ENCODE data around the gene GARS1. TPM values are rescaled to one million over a fixed set of nuclear protein-coding genes. Genes with fewer than 3 reads are reported as not detected.

The GARS1 gene
- polyA plus RNA-seq, 3 donors: 46.0 to 68.4 (median 48.6) TPM

- no peaks in the 10 kb centered on the region for H3K4me1 Mint-ChIP-seq
- no peak overlapping the region for H3K4me2 ChIP-seq (replicated peaks; ENCODE audit: extremely low read depth, low read length, poor library complexity, severe bottlenecking)
- no peak overlapping the region for H3K4me3 Mint-ChIP-seq
- 80% methylated on average over 1 of the region's 4 CpGs for WGBS (ENCODE audit: insufficient coverage)
- no peak overlapping the region for H2AFZ ChIP-seq (ENCODE audit: insufficient read depth, low read depth, low read length, poor library complexity, severe bottlenecking)
- H3K9ac ChIP-seq (ENCODE audit: insufficient read depth, low read length, poor library complexity, severe bottlenecking): no peak overlapping the region
- peaks cover 0 to 2% (median 0%) of the 10 kb centered on the region in 7 donors for H3K9me3 Mint-ChIP-seq
- no peak overlapping the region for H3K4me3 ChIP-seq (replicated peaks in 1 of 3; ENCODE audit: low read depth in 2 of 3, low read length in 3 of 3)
- no peaks in the 10 kb centered on the region for H4K20me1 ChIP-seq (ENCODE audit: insufficient read depth, low read length)
- no peak overlapping the region for H3K27ac ChIP-seq (ENCODE audit: low read depth in 1 of 2, low read length in 2 of 2)
- no peak for DNase-seq
- H3K9me3 ChIP-seq (replicated peaks in 1 of 2; ENCODE audit: control insufficient read depth in 1 of 2, insufficient read depth in 1 of 2, low read length in 2 of 2): no peaks in the 10 kb centered on the region
- TF ChIP-seq CTCF (IDR thresholded peaks at IDR 0.05): no peak
- H3K36me3 ChIP-seq (replicated peaks in 1 of 2; ENCODE audit: control insufficient read depth in 1 of 2, insufficient read depth in 2 of 2, low read length in 2 of 2): no peaks in the 10 kb centered on the region
- peaks cover 4 to 8% (median 8%) of the 10 kb centered on the region in 3 donors for H3K27me3 Mint-ChIP-seq (ENCODE audit: low read depth in 3 of 3)
- no peak overlapping the region for H3K27ac Mint-ChIP-seq
- H3K36me3 Mint-ChIP-seq: no peaks in the 10 kb centered on the region
- intact Hi-C loops (cut with micrococcal nuclease): no loop called here
- H3K27me3 ChIP-seq (ENCODE audit: control insufficient read depth in 2 of 2, insufficient read depth in 2 of 2, low read length in 2 of 2): no peaks in the 10 kb centered on the region
- H3K4me1 ChIP-seq (ENCODE audit: control insufficient read depth in 1 of 2, insufficient read depth in 2 of 2, low read length in 2 of 2): no peaks in the 10 kb centered on the region
- H3K79me2 ChIP-seq (ENCODE audit: insufficient read depth, low read length): no peaks in the 10 kb centered on the region
Measured at GRCh38 chr7:30668102-30668501, 73.4 kb downstream of the GARS1 start.

GRCh38 chr7:30671793-30672465 lies 77.3 kb downstream of the GARS1 start:
- Mint-ChIP-seq H3K4me3 (no peak overlapping the region), H3K36me3 (no peaks in the 10 kb centered on the region), H3K9me3 (no peaks in the 10 kb centered on the region), H3K4me1 (no peaks in the 10 kb centered on the region), H3K27me3 (ENCODE audit: low read depth in 3 of 3) (peaks cover 4 to 10% (median 8%) of the 10 kb centered on the region in 3 donors), H3K27ac (no peak overlapping the region)
- Histone ChIP-seq H3K9ac (ENCODE audit: insufficient read depth, low read length, poor library complexity, severe bottlenecking) (no peak overlapping the region), H3K27me3 (ENCODE audit: control insufficient read depth in 2 of 2, insufficient read depth in 2 of 2, low read length in 2 of 2) (no peaks in the 10 kb centered on the region), H3K9me3 (replicated peaks in 1 of 2; ENCODE audit: control insufficient read depth in 1 of 2, insufficient read depth in 1 of 2, low read length in 2 of 2) (no peaks in the 10 kb centered on the region), H3K79me2 (ENCODE audit: insufficient read depth, low read length) (no peaks in the 10 kb centered on the region), H3K4me3 (replicated peaks in 1 of 3; ENCODE audit: low read depth in 2 of 3, low read length in 3 of 3) (no peak overlapping the region), H2AFZ (ENCODE audit: insufficient read depth, low read depth, low read length, poor library complexity, severe bottlenecking) (no peak overlapping the region), H3K27ac (ENCODE audit: low read depth in 1 of 2, low read length in 2 of 2) (no peak overlapping the region), H3K4me1 (ENCODE audit: control insufficient read depth in 1 of 2, insufficient read depth in 2 of 2, low read length in 2 of 2) (no peaks in the 10 kb centered on the region), H3K4me2 (replicated peaks; ENCODE audit: extremely low read depth, low read length, poor library complexity, severe bottlenecking) (no peak overlapping the region), H3K36me3 (replicated peaks in 1 of 2; ENCODE audit: control insufficient read depth in 1 of 2, insufficient read depth in 2 of 2, low read length in 2 of 2) (no peaks in the 10 kb centered on the region), H4K20me1 (ENCODE audit: insufficient read depth, low read length) (no peaks in the 10 kb centered on the region)
- WGBS (ENCODE audit: insufficient coverage): 10% methylated on average over 6 of the region's 6 CpGs
- no peak for TF ChIP-seq CTCF (IDR thresholded peaks at IDR 0.05)
- intact Hi-C loops (cut with micrococcal nuclease): no loop called here
- DNase-seq: no peak

All from CD14-positive monocyte (primary cell).